Measurements from ENCODE around the gene VIT. TPM values are rescaled to one million over a fixed set of nuclear protein-coding genes. Genes with fewer than 3 reads are reported as not detected.

Gene VIT
- total RNA-seq, 3 donors from 2014 or later (not counting 1 experiment from before 2014, with no cell fraction given), result 1.4 to 1.9 (median 1.7) TPM

- Histone ChIP-seq H3K27me3 (ENCODE audit: control insufficient read depth, insufficient read depth, low read length) (no peaks in the 10 kb centered on the region), H3K4me1 (ENCODE audit: control insufficient read depth, insufficient read depth, low read length) (no peaks in the 10 kb centered on the region), H3K36me3 (ENCODE audit: control insufficient read depth, insufficient read depth, low read length) (no peaks in the 10 kb centered on the region), H3K27ac (ENCODE audit: low read length) (no peak overlapping the region), H3K9me3 (ENCODE audit: control insufficient read depth, insufficient read depth, low read length) (no peaks in the 10 kb centered on the region), H3K4me3 (ENCODE audit: low read length) (no peak overlapping the region)
- no peak overlapping the region for H3K4me3 Mint-ChIP-seq
- no peaks in the 10 kb centered on the region for H3K4me1 Mint-ChIP-seq
- ATAC-seq (no peak), DNase-seq (no peak)
- H3K9me3 Mint-ChIP-seq, result no peaks in the 10 kb centered on the region
- TF ChIP-seq, protein P1, sequence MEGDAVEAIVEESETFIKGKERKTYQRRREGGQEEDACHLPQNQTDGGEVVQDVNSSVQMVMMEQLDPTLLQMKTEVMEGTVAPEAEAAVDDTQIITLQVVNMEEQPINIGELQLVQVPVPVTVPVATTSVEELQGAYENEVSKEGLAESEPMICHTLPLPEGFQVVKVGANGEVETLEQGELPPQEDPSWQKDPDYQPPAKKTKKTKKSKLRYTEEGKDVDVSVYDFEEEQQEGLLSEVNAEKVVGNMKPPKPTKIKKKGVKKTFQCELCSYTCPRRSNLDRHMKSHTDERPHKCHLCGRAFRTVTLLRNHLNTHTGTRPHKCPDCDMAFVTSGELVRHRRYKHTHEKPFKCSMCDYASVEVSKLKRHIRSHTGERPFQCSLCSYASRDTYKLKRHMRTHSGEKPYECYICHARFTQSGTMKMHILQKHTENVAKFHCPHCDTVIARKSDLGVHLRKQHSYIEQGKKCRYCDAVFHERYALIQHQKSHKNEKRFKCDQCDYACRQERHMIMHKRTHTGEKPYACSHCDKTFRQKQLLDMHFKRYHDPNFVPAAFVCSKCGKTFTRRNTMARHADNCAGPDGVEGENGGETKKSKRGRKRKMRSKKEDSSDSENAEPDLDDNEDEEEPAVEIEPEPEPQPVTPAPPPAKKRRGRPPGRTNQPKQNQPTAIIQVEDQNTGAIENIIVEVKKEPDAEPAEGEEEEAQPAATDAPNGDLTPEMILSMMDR (IDR thresholded peaks at IDR 0.05), result no peak
- no peaks in the 10 kb centered on the region for H3K36me3 Mint-ChIP-seq
- intact Hi-C loops (cut with micrococcal nuclease), result no loop called here
- WGBS (ENCODE audit: insufficient coverage), result 87% methylated on average over 5 of the region's 6 CpGs
- no peak overlapping the region for H3K27ac Mint-ChIP-seq
- H3K27me3 Mint-ChIP-seq (ENCODE audit: low read depth in 2 of 2), result peaks cover 8 to 14% of the 10 kb centered on the region in 2 donors
Observed at GRCh38 chr2:36704475-36705150, 8.1 kb downstream of the VIT start.

GRCh38 chr2:36705326-36706020 is 9.0 kb downstream of the VIT start:
- WGBS (ENCODE audit: insufficient coverage), result 92% methylated on average over 7 of the region's 9 CpGs
- Histone ChIP-seq H3K36me3 (ENCODE audit: control insufficient read depth, insufficient read depth, low read length) (no peaks in the 10 kb centered on the region), H3K27me3 (ENCODE audit: control insufficient read depth, insufficient read depth, low read length) (no peaks in the 10 kb centered on the region), H3K4me1 (ENCODE audit: control insufficient read depth, insufficient read depth, low read length) (no peaks in the 10 kb centered on the region), H3K4me3 (ENCODE audit: low read length) (no peak overlapping the region), H3K27ac (ENCODE audit: low read length) (no peak overlapping the region), H3K9me3 (ENCODE audit: control insufficient read depth, insufficient read depth, low read length) (no peaks in the 10 kb centered on the region)
- intact Hi-C loops (cut with micrococcal nuclease), result no loop called here
- no peaks in the 10 kb centered on the region for H3K4me1 Mint-ChIP-seq
- no peak overlapping the region for H3K27ac Mint-ChIP-seq
- no peaks in the 10 kb centered on the region for H3K36me3 Mint-ChIP-seq
- peaks cover 9 to 17% of the 10 kb centered on the region in 2 donors for H3K27me3 Mint-ChIP-seq (ENCODE audit: low read depth in 2 of 2)
- no peak overlapping the region for H3K4me3 Mint-ChIP-seq
- ATAC-seq, result no peak
- no peaks in the 10 kb centered on the region for H3K9me3 Mint-ChIP-seq
- no peak for DNase-seq
- TF ChIP-seq, protein P1 (IDR thresholded peaks at IDR 0.05), result no peak

DNA sequence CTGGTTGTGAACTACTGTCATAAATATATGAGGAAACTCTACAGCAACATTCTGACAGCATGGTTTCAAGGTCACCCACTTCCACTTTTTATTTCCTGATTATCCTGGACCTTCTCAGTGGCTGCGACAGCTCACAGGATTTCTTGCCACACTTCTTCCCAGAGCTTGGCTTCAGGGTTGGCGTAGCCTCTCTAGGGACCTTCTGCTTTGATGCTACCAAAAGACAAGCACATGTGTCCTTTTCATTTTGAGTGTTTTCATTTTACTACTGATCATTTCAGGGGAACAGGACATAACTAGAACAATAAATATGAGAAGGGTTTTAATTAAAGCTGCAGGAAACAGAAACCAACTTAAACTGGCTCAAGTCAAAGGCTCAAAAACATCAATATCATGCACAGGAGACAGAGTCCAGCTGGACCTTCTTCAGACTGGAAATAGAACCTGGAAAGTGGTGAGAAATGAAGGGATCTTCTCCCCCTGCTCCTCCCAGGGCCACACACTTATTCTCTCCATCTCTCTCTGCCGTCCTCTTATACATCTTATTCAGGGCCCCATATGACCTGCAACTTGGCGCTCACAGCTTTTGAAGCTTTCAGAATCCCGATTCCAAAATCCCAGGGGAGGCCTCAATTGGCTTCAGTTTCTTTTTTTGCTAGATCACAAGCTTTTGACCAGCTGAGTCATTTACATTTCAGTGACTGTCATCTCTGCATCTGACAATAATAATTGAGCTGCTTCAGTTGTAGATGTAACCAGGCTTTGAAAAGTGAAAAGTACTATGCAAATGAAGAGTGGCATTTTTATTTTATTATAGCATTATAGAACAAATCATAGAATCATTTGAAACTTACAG is 9.7 kb downstream of the VIT start:
- Histone ChIP-seq H3K36me3 (ENCODE audit: control insufficient read depth, insufficient read depth, low read length) (no peaks in the 10 kb centered on the region), H3K27me3 (ENCODE audit: control insufficient read depth, insufficient read depth, low read length) (no peaks in the 10 kb centered on the region), H3K4me3 (ENCODE audit: low read length) (no peak overlapping the region), H3K4me1 (ENCODE audit: control insufficient read depth, insufficient read depth, low read length) (no peaks in the 10 kb centered on the region), H3K27ac (ENCODE audit: low read length) (no peak overlapping the region), H3K9me3 (ENCODE audit: control insufficient read depth, insufficient read depth, low read length) (no peaks in the 10 kb centered on the region)
- ATAC-seq (no peak), DNase-seq (no peak)
- Mint-ChIP-seq H3K27me3 (ENCODE audit: low read depth in 2 of 2) (peaks cover 13 to 25% of the 10 kb centered on the region in 2 donors), H3K4me3 (no peak overlapping the region), H3K4me1 (no peaks in the 10 kb centered on the region), H3K36me3 (peaks cover 6% of the 10 kb centered on the region), H3K9me3 (peaks cover 3% of the 10 kb centered on the region in 2 donors), H3K27ac (no peak overlapping the region)
- intact Hi-C loops (cut with micrococcal nuclease), result no loop called here
- TF ChIP-seq, protein P1 (IDR thresholded peaks at IDR 0.05), result no peak
- 87% methylated on average over 5 of the region's 5 CpGs for WGBS (ENCODE audit: insufficient coverage)
